ENCODE results near the gene TIGD2. TPM values are rescaled to one million over a fixed set of nuclear protein-coding genes. Genes with fewer than 3 reads are reported as not detected.

TIGD2 gene
- total and polyA plus RNA-seq, 2 of the 13 experiments (the other 11 are each of a cell fraction or from before 2014, with no cell fraction given), result 3.1 to 15.5 TPM

DNA sequence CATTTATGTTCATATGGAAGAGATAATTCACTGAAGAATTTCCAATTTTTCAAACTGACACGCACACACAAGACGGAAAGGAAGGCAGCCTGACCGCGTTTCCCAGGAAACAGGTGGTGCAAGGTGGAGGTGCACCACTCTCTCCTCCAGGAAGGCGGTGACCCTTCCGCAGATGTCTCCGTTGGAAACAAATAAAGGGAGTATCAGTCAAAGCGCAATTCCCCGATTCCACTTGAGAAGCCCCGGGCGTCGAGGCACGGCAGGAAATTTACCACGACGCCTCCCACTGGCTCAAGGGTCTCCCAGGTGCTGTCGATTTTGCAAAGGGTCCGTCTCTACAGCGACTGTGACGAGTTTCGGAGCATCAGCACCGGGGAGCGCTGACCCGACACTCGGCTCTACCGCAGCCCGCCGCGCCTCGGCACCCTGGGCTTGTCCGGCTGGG is 770 bp upstream of the TIGD2 start (continued):
- TF ChIP-seq, protein P1, sequence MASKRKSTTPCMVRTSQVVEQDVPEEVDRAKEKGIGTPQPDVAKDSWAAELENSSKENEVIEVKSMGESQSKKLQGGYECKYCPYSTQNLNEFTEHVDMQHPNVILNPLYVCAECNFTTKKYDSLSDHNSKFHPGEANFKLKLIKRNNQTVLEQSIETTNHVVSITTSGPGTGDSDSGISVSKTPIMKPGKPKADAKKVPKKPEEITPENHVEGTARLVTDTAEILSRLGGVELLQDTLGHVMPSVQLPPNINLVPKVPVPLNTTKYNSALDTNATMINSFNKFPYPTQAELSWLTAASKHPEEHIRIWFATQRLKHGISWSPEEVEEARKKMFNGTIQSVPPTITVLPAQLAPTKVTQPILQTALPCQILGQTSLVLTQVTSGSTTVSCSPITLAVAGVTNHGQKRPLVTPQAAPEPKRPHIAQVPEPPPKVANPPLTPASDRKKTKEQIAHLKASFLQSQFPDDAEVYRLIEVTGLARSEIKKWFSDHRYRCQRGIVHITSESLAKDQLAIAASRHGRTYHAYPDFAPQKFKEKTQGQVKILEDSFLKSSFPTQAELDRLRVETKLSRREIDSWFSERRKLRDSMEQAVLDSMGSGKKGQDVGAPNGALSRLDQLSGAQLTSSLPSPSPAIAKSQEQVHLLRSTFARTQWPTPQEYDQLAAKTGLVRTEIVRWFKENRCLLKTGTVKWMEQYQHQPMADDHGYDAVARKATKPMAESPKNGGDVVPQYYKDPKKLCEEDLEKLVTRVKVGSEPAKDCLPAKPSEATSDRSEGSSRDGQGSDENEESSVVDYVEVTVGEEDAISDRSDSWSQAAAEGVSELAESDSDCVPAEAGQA (IDR thresholded peaks at IDR 0.05; ENCODE audit: low read depth), result 0 out of 2 replicates have a peak, but pooled peaks have one; percentile 12
- TF ChIP-seq, protein P1 (CRISPR knock-in tag; IDR thresholded peaks at IDR 0.05; ENCODE audit: borderline replicate concordance), result no peak
- TF ChIP-seq, protein P2, sequence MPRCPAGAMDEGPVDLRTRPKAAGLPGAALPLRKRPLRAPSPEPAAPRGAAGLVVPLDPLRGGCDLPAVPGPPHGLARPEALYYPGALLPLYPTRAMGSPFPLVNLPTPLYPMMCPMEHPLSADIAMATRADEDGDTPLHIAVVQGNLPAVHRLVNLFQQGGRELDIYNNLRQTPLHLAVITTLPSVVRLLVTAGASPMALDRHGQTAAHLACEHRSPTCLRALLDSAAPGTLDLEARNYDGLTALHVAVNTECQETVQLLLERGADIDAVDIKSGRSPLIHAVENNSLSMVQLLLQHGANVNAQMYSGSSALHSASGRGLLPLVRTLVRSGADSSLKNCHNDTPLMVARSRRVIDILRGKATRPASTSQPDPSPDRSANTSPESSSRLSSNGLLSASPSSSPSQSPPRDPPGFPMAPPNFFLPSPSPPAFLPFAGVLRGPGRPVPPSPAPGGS (CRISPR knock-in tag; IDR thresholded peaks at IDR 0.05), result no peak
- TF ChIP-seq RXRA (CRISPR knock-in tag; IDR thresholded peaks at IDR 0.05), result 0 out of 2 replicates have a peak, but pooled peaks have one; percentile 21
- peak; percentile 34; the same call in 1 of the 2 replicates for TF ChIP-seq ZBTB38 (CRISPR knock-in tag; IDR thresholded peaks at IDR 0.05)
- peak; percentile 19; the same call in 1 of the 2 replicates for TF ChIP-seq GABPB1 (CRISPR knock-in tag; IDR thresholded peaks at IDR 0.05)
- 0 out of 2 replicates have a peak, but pooled peaks have one; percentile 9 for TF ChIP-seq FOXC1 (CRISPR knock-in tag; IDR thresholded peaks at IDR 0.05; ENCODE audit: borderline replicate concordance)
- no peak for TF ChIP-seq FOXO1 (CRISPR knock-in tag; IDR thresholded peaks at IDR 0.05)
- TF ChIP-seq ZNF883 (CRISPR knock-in tag; IDR thresholded peaks at IDR 0.05; ENCODE audit: not compliant biosample characterization), result no peak
- TF ChIP-seq ZBTB42 (CRISPR knock-in tag; IDR thresholded peaks at IDR 0.05), result peak; percentile 11; the same call in 1 of the 2 replicates
- TF ChIP-seq MIER2 (CRISPR knock-in tag; IDR thresholded peaks at IDR 0.05), result no peak
- TF ChIP-seq NKX3-1 (CRISPR knock-in tag; IDR thresholded peaks at IDR 0.05), result 0 out of 2 replicates have a peak, but pooled peaks have one; percentile 8
- no peak for TF ChIP-seq ZNF672 (CRISPR knock-in tag; IDR thresholded peaks at IDR 0.05)
- TF ChIP-seq, protein P3, sequence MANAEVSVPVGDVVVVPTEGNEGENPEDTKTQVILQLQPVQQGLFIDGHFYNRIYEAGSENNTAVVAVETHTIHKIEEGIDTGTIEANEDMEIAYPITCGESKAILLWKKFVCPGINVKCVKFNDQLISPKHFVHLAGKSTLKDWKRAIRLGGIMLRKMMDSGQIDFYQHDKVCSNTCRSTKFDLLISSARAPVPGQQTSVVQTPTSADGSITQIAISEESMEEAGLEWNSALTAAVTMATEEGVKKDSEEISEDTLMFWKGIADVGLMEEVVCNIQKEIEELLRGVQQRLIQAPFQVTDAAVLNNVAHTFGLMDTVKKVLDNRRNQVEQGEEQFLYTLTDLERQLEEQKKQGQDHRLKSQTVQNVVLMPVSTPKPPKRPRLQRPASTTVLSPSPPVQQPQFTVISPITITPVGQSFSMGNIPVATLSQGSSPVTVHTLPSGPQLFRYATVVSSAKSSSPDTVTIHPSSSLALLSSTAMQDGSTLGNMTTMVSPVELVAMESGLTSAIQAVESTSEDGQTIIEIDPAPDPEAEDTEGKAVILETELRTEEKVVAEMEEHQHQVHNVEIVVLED (CRISPR knock-in tag; IDR thresholded peaks at IDR 0.05; ENCODE audit: borderline replicate concordance), result no peak
- TF ChIP-seq SATB2 (CRISPR knock-in tag; IDR thresholded peaks at IDR 0.05), result 0 out of 2 replicates have a peak, but pooled peaks have one; percentile 46
- TF ChIP-seq ZNF766 (CRISPR knock-in tag; IDR thresholded peaks at IDR 0.05; ENCODE audit: borderline replicate concordance), result no peak
- TF ChIP-seq DR1 (CRISPR knock-in tag; IDR thresholded peaks at IDR 0.05), result 0 out of 2 replicates have a peak, but pooled peaks have one; percentile 3

Data from HepG2 (cell line).